DOHH2 (cell line): ENCODE measurements around the gene GPC6.

Source experiments
- H3F3A ChIP-seq: fragments of 200-600 bp; sonication (generic), shearing (Covaris generic); 2 replicates; pipeline ENCODE4 v1.6.0; 2016; ENCODE audit warnings: antibody characterized with exemption, mild to moderate bottlenecking; ENCODE audit not compliant: control insufficient read depth, insufficient read depth
- H3K27ac ChIP-seq: fragments of 200-600 bp; sonication (generic); 2 replicates; pipeline ENCODE4 v1.5.1; 2014; ENCODE audit warnings: low read depth, mild to moderate bottlenecking, low read length, moderate library complexity
- H3K27me3 ChIP-seq: fragments of 200-600 bp; sonication (generic); 2 replicates; pipeline ENCODE4 v1.6.1; 2014; ENCODE audit warnings: mild to moderate bottlenecking, low read length, mixed read lengths; ENCODE audit not compliant: control insufficient read depth
- H3K36me3 ChIP-seq: fragments of 200-600 bp; sonication (generic); 2 replicates; pipeline ENCODE4 v1.6.1; 2014; ENCODE audit warnings: mild to moderate bottlenecking, low read length, moderate library complexity, mixed read lengths; ENCODE audit not compliant: control insufficient read depth
- H3K4me1 ChIP-seq: fragments of 200-600 bp; sonication (generic); 2 replicates; pipeline ENCODE4 v1.6.1; 2014; ENCODE audit warnings: mild to moderate bottlenecking, low read length, mixed read lengths; ENCODE audit not compliant: control insufficient read depth
- H3K4me2 ChIP-seq: fragments of 200-600 bp; sonication (generic); 2 replicates; pipeline ENCODE4 v1.6.0; 2014; ENCODE audit warnings: mild to moderate bottlenecking, low read length, moderate library complexity
- H3K4me3 ChIP-seq: fragments of 200-600 bp; sonication (generic); 2 replicates; pipeline ENCODE4 v1.5.1; 2014; ENCODE audit warnings: mild to moderate bottlenecking, low read length, mixed read lengths
- H3K79me2 ChIP-seq: fragments of 200-600 bp; sonication (generic); 2 replicates; pipeline ENCODE4 v1.6.1; 2014; ENCODE audit warnings: mild to moderate bottlenecking, low read length, mixed read lengths; ENCODE audit not compliant: control insufficient read depth
- H3K9me2 ChIP-seq: fragments of 200-600 bp; sonication (generic); replicated peaks from 2 replicates; pipeline ENCODE4 v1.6.1; 2014; ENCODE audit warnings: mild to moderate bottlenecking, low read length, mixed read lengths; ENCODE audit not compliant: control insufficient read depth
- H3K9me3 ChIP-seq: fragments of 200-600 bp; sonication (generic); 2 replicates; pipeline ENCODE4 v1.6.1; 2014; ENCODE audit warnings: antibody characterized with exemption, low read length, mixed read lengths; ENCODE audit not compliant: control insufficient read depth, insufficient read depth
- H4K20me1 ChIP-seq: fragments of 200-600 bp; sonication (generic); 2 replicates; pipeline ENCODE4 v1.6.0; 2014; ENCODE audit warnings: low read depth, mild to moderate bottlenecking, antibody characterized with exemption, low read length, moderate library complexity; ENCODE audit not compliant: control insufficient read depth, insufficient read depth
- CTCF ChIP-seq: fragments of 200-600 bp; sonication (generic); IDR thresholded peaks from one replicate; pipeline ENCODE4 v1.5.1; 2014; ENCODE audit warnings: antibody characterized with exemption, mild to moderate bottlenecking, low read depth, low read length; ENCODE audit not compliant: poor library complexity, severe bottlenecking
- EZH2phosphoT487 ChIP-seq: fragments of 200-600 bp; sonication (generic); IDR thresholded peaks from 2 replicates; pipeline ENCODE4 v1.6.1; 2017; ENCODE audit warnings: borderline replicate concordance, mild to moderate bottlenecking, antibody characterized with exemption, low read length, moderate library complexity, mixed read lengths

The GPC6 gene

GRCh38 chr13:93505104-93505952 is 278.7 kb downstream of the GPC6 start:
- TF ChIP-seq EZH2phosphoT487 (no peak), CTCF (no peak)
- H3K9me3 ChIP-seq, result no peaks in the 10 kb centered on the region
- no peak overlapping the region for H3K4me2 ChIP-seq
- no peaks in the 10 kb centered on the region for H3K36me3 ChIP-seq
- no peaks in the 10 kb centered on the region for H3K4me1 ChIP-seq
- no peak overlapping the region for H3K4me3 ChIP-seq
- H3F3A ChIP-seq, result no peaks in the 10 kb centered on the region
- no peaks in the 10 kb centered on the region for H3K79me2 ChIP-seq
- H3K27ac ChIP-seq, result no peak overlapping the region
- H3K9me2 ChIP-seq, result no peaks in the 10 kb centered on the region
- H4K20me1 ChIP-seq, result no peaks in the 10 kb centered on the region
- H3K27me3 ChIP-seq, result no peaks in the 10 kb centered on the region

- no peaks in the 10 kb centered on the region for H3K79me2 ChIP-seq
- H3K4me2 ChIP-seq, result no peak overlapping the region
- H4K20me1 ChIP-seq, result no peaks in the 10 kb centered on the region
- H3K4me1 ChIP-seq, result no peaks in the 10 kb centered on the region
- TF ChIP-seq CTCF (no peak), EZH2phosphoT487 (no peak)
- H3K27ac ChIP-seq, result no peak overlapping the region
- H3K27me3 ChIP-seq, result no peaks in the 10 kb centered on the region
- no peaks in the 10 kb centered on the region for H3F3A ChIP-seq
- H3K4me3 ChIP-seq, result no peak overlapping the region
- H3K9me2 ChIP-seq, result no peaks in the 10 kb centered on the region
- H3K36me3 ChIP-seq, result no peaks in the 10 kb centered on the region
- H3K9me3 ChIP-seq, result no peaks in the 10 kb centered on the region
Observed at GRCh38 chr13:93511011-93511410, 284.4 kb downstream of the GPC6 start.

- Histone ChIP-seq H3F3A (no peaks in the 10 kb centered on the region), H3K4me3 (no peak overlapping the region), H3K27ac (no peak overlapping the region), H3K27me3 (no peaks in the 10 kb centered on the region), H3K36me3 (no peaks in the 10 kb centered on the region), H3K4me2 (no peak overlapping the region), H3K79me2 (no peaks in the 10 kb centered on the region), H3K9me3 (no peaks in the 10 kb centered on the region), H3K9me2 (no peaks in the 10 kb centered on the region), H3K4me1 (no peaks in the 10 kb centered on the region), H4K20me1 (no peaks in the 10 kb centered on the region)
- TF ChIP-seq EZH2phosphoT487 (no peak), CTCF (no peak)
Observed at GRCh38 chr13:93515267-93515666, 288.7 kb downstream of the GPC6 start.
